H9 (cell line): ENCODE data around the gene TMEM59. TPM values are rescaled to one million over a fixed set of nuclear protein-coding genes. Genes with fewer than 3 reads are reported as not detected.

ENCODE experiments used
- DNase-seq: peaks from one replicate; pipeline ENCODE4 v3.0.0-alpha.2; 2017
- H2AFZ ChIP-seq: one replicate; pipeline ENCODE4 v1.6.1; 2013; ENCODE audit warnings: mild to moderate bottlenecking, low read length, control low read depth, moderate library complexity
- H2AK5ac ChIP-seq: 2 replicates; pipeline ENCODE4 v1.6.1; 2013; ENCODE audit warnings: low read length, control low read depth, mixed read lengths; ENCODE audit not compliant: insufficient read length
- H2BK120ac ChIP-seq: one replicate; pipeline ENCODE4 v1.6.1; 2013; ENCODE audit warnings: low read depth, mild to moderate bottlenecking, low read length, control low read depth, inconsistent platforms; ENCODE audit not compliant: poor library complexity, severe bottlenecking
- H2BK12ac ChIP-seq: 2 replicates; pipeline ENCODE4 v1.6.1; 2013; ENCODE audit warnings: low read length, control low read depth, mixed read lengths, low read depth; ENCODE audit not compliant: insufficient read length
- H2BK15ac ChIP-seq: 2 replicates; pipeline ENCODE4 v1.6.1; 2013; ENCODE audit warnings: low read depth, low read length, control low read depth
- H2BK20ac ChIP-seq: one replicate; pipeline ENCODE4 v1.6.1; 2013; ENCODE audit warnings: low read depth, mild to moderate bottlenecking, low read length, control low read depth, inconsistent platforms; ENCODE audit not compliant: poor library complexity, severe bottlenecking
- H2BK5ac ChIP-seq: 2 replicates; pipeline ENCODE4 v1.6.1; 2013; ENCODE audit warnings: low read length, control low read depth, mixed read lengths; ENCODE audit not compliant: insufficient read length
- H3K14ac ChIP-seq: 2 replicates; pipeline ENCODE4 v1.6.1; 2013; ENCODE audit warnings: low read length, control low read depth; ENCODE audit not compliant: insufficient read depth
- H3K18ac ChIP-seq: 2 replicates; pipeline ENCODE4 v1.6.1; 2013; ENCODE audit warnings: low read depth, mild to moderate bottlenecking, mixed read lengths, low read length, control low read depth; ENCODE audit not compliant: insufficient read length
- H3K23ac ChIP-seq: 2 replicates; pipeline ENCODE4 v1.6.1; 2013; ENCODE audit warnings: low read length, control low read depth, mixed read lengths, low read depth; ENCODE audit not compliant: insufficient read length
- H3K23me2 ChIP-seq: 2 replicates; pipeline ENCODE4 v1.6.1; 2013; ENCODE audit warnings: low read depth, mild to moderate bottlenecking, mixed read lengths, low read length, control low read depth; ENCODE audit not compliant: insufficient read length, poor library complexity, severe bottlenecking
- H3K27ac ChIP-seq: 2 replicates; pipeline ENCODE4 v1.5.1; 2013; ENCODE audit warnings: low read length, control low read depth, mixed read lengths, low read depth; ENCODE audit not compliant: insufficient read length
- H3K27me3 ChIP-seq: 2 replicates; pipeline ENCODE4 v1.6.1; 2013; ENCODE audit warnings: low read length, control low read depth, inconsistent platforms; ENCODE audit not compliant: insufficient read depth
- H3K4ac ChIP-seq: 2 replicates; pipeline ENCODE4 v1.6.1; 2013; ENCODE audit warnings: low read depth, mild to moderate bottlenecking, control low read depth, inconsistent platforms, low read length, moderate library complexity
- H3K4me1 ChIP-seq: 2 replicates; pipeline ENCODE4 v1.6.1; 2013; ENCODE audit warnings: low read length, control low read depth, inconsistent platforms; ENCODE audit not compliant: insufficient read depth
- H3K4me2 ChIP-seq: 2 replicates; pipeline ENCODE4 v1.6.1; 2013; ENCODE audit warnings: low read length, control low read depth, mixed read lengths; ENCODE audit not compliant: insufficient read length, insufficient read depth
- H3K56ac ChIP-seq: 2 replicates; pipeline ENCODE4 v1.6.1; 2013; ENCODE audit warnings: low read depth, mild to moderate bottlenecking, mixed read lengths, low read length, control low read depth; ENCODE audit not compliant: insufficient read length
- H3K79me1 ChIP-seq: 2 replicates; pipeline ENCODE4 v1.6.1; 2013; ENCODE audit warnings: low read depth, mild to moderate bottlenecking, moderate library complexity, low read length, control low read depth, inconsistent platforms; ENCODE audit not compliant: insufficient read depth, poor library complexity, severe bottlenecking
- H3K79me2 ChIP-seq: 2 replicates; pipeline ENCODE4 v1.6.1; 2013; ENCODE audit warnings: low read length, control low read depth, inconsistent platforms; ENCODE audit not compliant: insufficient read depth
- H3K9ac ChIP-seq: 2 replicates; pipeline ENCODE4 v1.6.1; 2013; ENCODE audit warnings: low read length, control low read depth, mixed read lengths; ENCODE audit not compliant: insufficient read length; ENCODE audit errors: extremely low read depth
- H3K9me3 ChIP-seq: one replicate; pipeline ENCODE4 v1.6.1; 2013; ENCODE audit warnings: low read depth, low read length, inconsistent platforms; ENCODE audit not compliant: control insufficient read depth
- H3T11ph ChIP-seq: one replicate; pipeline ENCODE4 v1.6.1; 2013; ENCODE audit warnings: mild to moderate bottlenecking, low read length, control low read depth, inconsistent platforms
- H4K20me1 ChIP-seq: one replicate; pipeline ENCODE4 v1.6.1; 2013; ENCODE audit not compliant: control insufficient read depth, insufficient read length, insufficient read depth
- H4K5ac ChIP-seq: 2 replicates; pipeline ENCODE4 v1.6.1; 2013; ENCODE audit warnings: low read depth, mild to moderate bottlenecking, mixed read lengths, low read length, control low read depth; ENCODE audit not compliant: insufficient read length
- H4K8ac ChIP-seq: replicated peaks from 2 replicates; pipeline ENCODE4 v1.6.1; 2013; ENCODE audit warnings: low read length, control low read depth, mixed read lengths, low read depth; ENCODE audit not compliant: insufficient read length
- H4K91ac ChIP-seq: 2 replicates; pipeline ENCODE4 v1.6.1; 2013; ENCODE audit warnings: low read depth, mild to moderate bottlenecking, moderate library complexity, mixed read lengths, low read length, control low read depth; ENCODE audit not compliant: insufficient read length
- H3K27ac Mint-ChIP-seq, 3 experiments: 2 replicates in 2 of 3; 3 replicates in 1 of 3; pipeline ENCODE4 v1.8.0; 2020 to 2021; ENCODE audit warnings: mixed read lengths in 3 of 3, mild to moderate bottlenecking in 1 of 3, moderate library complexity in 1 of 3
- H3K27me3 Mint-ChIP-seq: 2 replicates; pipeline ENCODE4 v1.8.0; 2021; ENCODE audit warnings: low read depth, mild to moderate bottlenecking, moderate library complexity, mixed read lengths
- H3K36me3 Mint-ChIP-seq, 3 experiments: 2 replicates in 2 of 3; 3 replicates in 1 of 3; pipeline ENCODE4 v1.8.0; 2020 to 2021; ENCODE audit warnings: low read depth in 3 of 3, mixed read lengths in 3 of 3; ENCODE audit not compliant: insufficient read depth in 1 of 3
- H3K4me1 Mint-ChIP-seq, 2 experiments: 2 replicates each; pipeline ENCODE4 v1.8.0; 2020; ENCODE audit warnings: mixed read lengths in 2 of 2
- H3K4me3 Mint-ChIP-seq, 2 experiments: 2 replicates in 1 of 2; 3 replicates in 1 of 2; pipeline ENCODE4 v1.8.0; 2020 to 2021; ENCODE audit warnings: mild to moderate bottlenecking in 2 of 2, mixed read lengths in 2 of 2, moderate library complexity in 1 of 2
- H3K9me3 Mint-ChIP-seq, 2 experiments: 2 replicates in 1 of 2; 3 replicates in 1 of 2; pipeline ENCODE4 v1.8.0; 2020; ENCODE audit warnings: mild to moderate bottlenecking in 2 of 2, mixed read lengths in 2 of 2, moderate library complexity in 1 of 2
- CTCF ChIP-seq: fragments of 200-600 bp; sonication (generic); conservative IDR thresholded peaks from 3 replicates; pipeline ENCODE4 v1.8.0; 2021; ENCODE audit warnings: antibody characterized with exemption, mild to moderate bottlenecking
- WGBS: extraction: QIAGEN DNeasy Blood & Tissue Kit; methylation state at CpG from one replicate; pipeline ENCODE4 v1.1.7; 2013; ENCODE audit warnings: missing lambda C conversion rate, low lambda C conversion rate, mixed read lengths; ENCODE audit not compliant: insufficient read length; ENCODE audit errors: extremely low coverage; 5-methylcytosine and 5-hydroxymethylcytosine counted together
- total RNA-seq: library from RNA; stranded (reverse); gene quantifications from 2 replicates; pipeline ENCODE4 v1.2.1, GENCODE V29; 2021

TMEM59 gene
- total RNA-seq, 1 experiment from 2014 or later: 111 TPM

DNA sequence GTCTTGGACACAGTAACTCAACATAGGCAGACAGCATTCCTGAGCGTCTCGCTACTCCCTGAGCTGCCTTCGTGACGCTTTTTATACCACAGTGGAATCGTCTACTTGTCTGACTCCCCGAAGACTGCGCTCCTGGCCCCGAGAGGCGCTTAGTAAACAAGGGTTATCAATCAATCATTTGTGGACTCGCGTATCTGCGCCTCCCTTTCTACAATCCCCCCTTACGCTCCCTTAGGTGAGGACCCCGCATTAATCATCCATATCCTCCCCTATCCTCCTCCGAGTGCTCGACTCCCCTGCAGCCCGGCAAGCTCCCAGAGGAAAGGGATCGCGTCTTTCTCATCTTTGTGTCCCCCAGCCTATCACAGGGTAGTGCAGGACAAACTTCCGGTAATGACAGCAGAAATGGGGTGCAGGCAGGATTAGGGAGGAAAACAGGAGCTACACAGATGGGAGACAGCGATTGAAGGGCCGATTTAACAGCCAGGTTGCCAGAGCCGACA is 522 bp downstream of the TMEM59 start:
- Mint-ChIP-seq H3K4me1 (peaks cover 7 to 8% of the 10 kb centered on the region in 2 experiments), H3K27me3 (no peaks in the 10 kb centered on the region), H3K4me3 (no peak overlapping the region), H3K27ac (no peak overlapping the region), H3K9me3 (no peaks in the 10 kb centered on the region), H3K36me3 (peaks cover 0 to 5% (median 2%) of the 10 kb centered on the region in 3 experiments; a peak in 1 of 7 replicates)
- Histone ChIP-seq H4K91ac (no peak overlapping the region), H3K9ac (peak overlapping the region; percentile 87), H2BK120ac (no peak overlapping the region), H2BK20ac (no peak overlapping the region), H3T11ph (no peak overlapping the region), H3K4ac (no peak overlapping the region), H4K8ac (no peak overlapping the region), H2AK5ac (no peak overlapping the region), H4K5ac (no peak overlapping the region), H3K14ac (0 out of 2 replicates have a peak overlapping the region, but pooled peaks have one; percentile 30), H2AFZ (no peak overlapping the region), H2BK12ac (no peak overlapping the region), H3K27me3 (no peaks in the 10 kb centered on the region), H3K18ac (no peak overlapping the region), H3K4me2 (peak overlapping the region; percentile 98), H3K79me1 (peaks cover 2% of the 10 kb centered on the region), H3K56ac (no peak overlapping the region), H3K9me3 (no peaks in the 10 kb centered on the region), H3K4me1 (no peaks in the 10 kb centered on the region), H4K20me1 (no peaks in the 10 kb centered on the region), H3K79me2 (peaks cover 9% of the 10 kb centered on the region; the same call in 1 of the 2 replicates), H2BK15ac (no peak overlapping the region), H3K27ac (peak overlapping the region; percentile 22), H3K23ac (no peak overlapping the region), H2BK5ac (peak overlapping the region; percentile 27), H3K23me2 (peaks cover 11% of the 10 kb centered on the region)
- no CpG with 5 or more reads among the region's 23 CpGs for WGBS
- no peak for TF ChIP-seq CTCF
- DNase-seq: peak; percentile 47
